ENCODE data around the gene LYAR. TPM values are rescaled to one million over a fixed set of nuclear protein-coding genes. Genes with fewer than 3 reads are reported as not detected.

Gene LYAR
- total RNA-seq, 1 donor from 2014 or later = 13.5 TPM

GRCh38 chr4:4320528-4320927 is 30.6 kb upstream of the LYAR start:
- TF ChIP-seq, protein P1, sequence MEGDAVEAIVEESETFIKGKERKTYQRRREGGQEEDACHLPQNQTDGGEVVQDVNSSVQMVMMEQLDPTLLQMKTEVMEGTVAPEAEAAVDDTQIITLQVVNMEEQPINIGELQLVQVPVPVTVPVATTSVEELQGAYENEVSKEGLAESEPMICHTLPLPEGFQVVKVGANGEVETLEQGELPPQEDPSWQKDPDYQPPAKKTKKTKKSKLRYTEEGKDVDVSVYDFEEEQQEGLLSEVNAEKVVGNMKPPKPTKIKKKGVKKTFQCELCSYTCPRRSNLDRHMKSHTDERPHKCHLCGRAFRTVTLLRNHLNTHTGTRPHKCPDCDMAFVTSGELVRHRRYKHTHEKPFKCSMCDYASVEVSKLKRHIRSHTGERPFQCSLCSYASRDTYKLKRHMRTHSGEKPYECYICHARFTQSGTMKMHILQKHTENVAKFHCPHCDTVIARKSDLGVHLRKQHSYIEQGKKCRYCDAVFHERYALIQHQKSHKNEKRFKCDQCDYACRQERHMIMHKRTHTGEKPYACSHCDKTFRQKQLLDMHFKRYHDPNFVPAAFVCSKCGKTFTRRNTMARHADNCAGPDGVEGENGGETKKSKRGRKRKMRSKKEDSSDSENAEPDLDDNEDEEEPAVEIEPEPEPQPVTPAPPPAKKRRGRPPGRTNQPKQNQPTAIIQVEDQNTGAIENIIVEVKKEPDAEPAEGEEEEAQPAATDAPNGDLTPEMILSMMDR (IDR thresholded peaks at IDR 0.05; ENCODE audit: insufficient read depth, low read depth, low read length) = no peak
- no peak for TF ChIP-seq EZH2 (IDR thresholded peaks at IDR 0.05; ENCODE audit: insufficient read depth, low read length)
- H3K4me1 Mint-ChIP-seq (ENCODE audit: low read depth, unreplicated experiment) = peaks cover 16% of the 10 kb centered on the region
- Histone ChIP-seq H3K27me3 (ENCODE audit: insufficient read depth, low read length) (no peaks in the 10 kb centered on the region), H3K4me2 (ENCODE audit: low read length) (no peak overlapping the region), H3K4me1 (ENCODE audit: insufficient read depth, low read length) (no peaks in the 10 kb centered on the region), H3K36me3 (ENCODE audit: insufficient read depth, low read length) (peaks cover 5% of the 10 kb centered on the region), H3K9ac (ENCODE audit: low read length) (no peak overlapping the region), H4K20me1 (ENCODE audit: insufficient read depth, low read length) (no peaks in the 10 kb centered on the region), H3K27ac (ENCODE audit: low read depth, low read length) (no peak overlapping the region), H3K79me2 (ENCODE audit: insufficient read depth, low read length) (no peaks in the 10 kb centered on the region), H2AFZ (ENCODE audit: low read depth, low read length) (no peak overlapping the region), H3K4me3 (ENCODE audit: insufficient read depth, low read depth, low read length) (no peak overlapping the region), H3K9me3 (ENCODE audit: insufficient read depth, low read depth, low read length) (no peaks in the 10 kb centered on the region)
- no peak for FAIRE-seq
- H3K27me3 Mint-ChIP-seq (ENCODE audit: low read depth, unreplicated experiment) = no peaks in the 10 kb centered on the region
- DNase-seq (ENCODE audit: low read depth) = no peak
- peaks cover 23% of the 10 kb centered on the region for H3K36me3 Mint-ChIP-seq (ENCODE audit: low read depth, unreplicated experiment)
- no peaks in the 10 kb centered on the region for H3K9me3 Mint-ChIP-seq (ENCODE audit: unreplicated experiment)
- no peak overlapping the region for H3K27ac Mint-ChIP-seq (ENCODE audit: unreplicated experiment)
- no peak overlapping the region for H3K4me3 Mint-ChIP-seq (ENCODE audit: unreplicated experiment)

GRCh38 chr4:4317496-4318232 is 27.7 kb upstream of the LYAR start:
- Histone ChIP-seq H2AFZ (ENCODE audit: low read depth, low read length) (no peak overlapping the region), H3K27me3 (ENCODE audit: insufficient read depth, low read length) (no peaks in the 10 kb centered on the region), H3K4me1 (ENCODE audit: insufficient read depth, low read length) (no peaks in the 10 kb centered on the region), H4K20me1 (ENCODE audit: insufficient read depth, low read length) (no peaks in the 10 kb centered on the region), H3K36me3 (ENCODE audit: insufficient read depth, low read length) (peaks cover 5% of the 10 kb centered on the region), H3K79me2 (ENCODE audit: insufficient read depth, low read length) (no peaks in the 10 kb centered on the region), H3K27ac (ENCODE audit: low read depth, low read length) (no peak overlapping the region), H3K9me3 (ENCODE audit: insufficient read depth, low read depth, low read length) (no peaks in the 10 kb centered on the region), H3K9ac (ENCODE audit: low read length) (no peak overlapping the region), H3K4me2 (ENCODE audit: low read length) (no peak overlapping the region), H3K4me3 (ENCODE audit: insufficient read depth, low read depth, low read length) (no peak overlapping the region)
- Mint-ChIP-seq H3K27ac (ENCODE audit: unreplicated experiment) (no peak overlapping the region), H3K36me3 (ENCODE audit: low read depth, unreplicated experiment) (peaks cover 25% of the 10 kb centered on the region), H3K27me3 (ENCODE audit: low read depth, unreplicated experiment) (no peaks in the 10 kb centered on the region), H3K4me3 (ENCODE audit: unreplicated experiment) (no peak overlapping the region), H3K4me1 (ENCODE audit: low read depth, unreplicated experiment) (peaks cover 2% of the 10 kb centered on the region), H3K9me3 (ENCODE audit: unreplicated experiment) (no peaks in the 10 kb centered on the region)
- TF ChIP-seq EZH2 (IDR thresholded peaks at IDR 0.05; ENCODE audit: insufficient read depth, low read length) = no peak
- no peak for FAIRE-seq
- no peak for DNase-seq (ENCODE audit: low read depth)

- H4K20me1 ChIP-seq (ENCODE audit: insufficient read depth, low read length) = no peaks in the 10 kb centered on the region
- H3K9me3 ChIP-seq (ENCODE audit: insufficient read depth, low read depth, low read length) = no peaks in the 10 kb centered on the region
- H3K4me1 Mint-ChIP-seq (ENCODE audit: low read depth, unreplicated experiment) = peaks cover 2% of the 10 kb centered on the region
- DNase-seq (ENCODE audit: low read depth) (no peak), FAIRE-seq (no peak)
- no peak overlapping the region for H2AFZ ChIP-seq (ENCODE audit: low read depth, low read length)
- H3K9me3 Mint-ChIP-seq (ENCODE audit: unreplicated experiment) = no peaks in the 10 kb centered on the region
- no peaks in the 10 kb centered on the region for H3K27me3 Mint-ChIP-seq (ENCODE audit: low read depth, unreplicated experiment)
- peaks cover 6% of the 10 kb centered on the region for H3K36me3 ChIP-seq (ENCODE audit: insufficient read depth, low read length)
- peaks cover 13% of the 10 kb centered on the region for H3K36me3 Mint-ChIP-seq (ENCODE audit: low read depth, unreplicated experiment)
- H3K4me1 ChIP-seq (ENCODE audit: insufficient read depth, low read length) = no peaks in the 10 kb centered on the region
- no peak overlapping the region for H3K9ac ChIP-seq (ENCODE audit: low read length)
- no peaks in the 10 kb centered on the region for H3K79me2 ChIP-seq (ENCODE audit: insufficient read depth, low read length)
- no peaks in the 10 kb centered on the region for H3K27me3 ChIP-seq (ENCODE audit: insufficient read depth, low read length)
- no peak overlapping the region for H3K27ac ChIP-seq (ENCODE audit: low read depth, low read length)
- no peak overlapping the region for H3K4me2 ChIP-seq (ENCODE audit: low read length)
- H3K4me3 Mint-ChIP-seq (ENCODE audit: unreplicated experiment) = no peak overlapping the region
- no peak overlapping the region for H3K4me3 ChIP-seq (ENCODE audit: insufficient read depth, low read depth, low read length)
- no peak for TF ChIP-seq EZH2 (IDR thresholded peaks at IDR 0.05; ENCODE audit: insufficient read depth, low read length)
- TF ChIP-seq, protein P1 (IDR thresholded peaks at IDR 0.05; ENCODE audit: insufficient read depth, low read depth, low read length) = no peak
- H3K27ac Mint-ChIP-seq (ENCODE audit: unreplicated experiment) = no peak overlapping the region
These were observed 26.2 kb upstream of the LYAR start for GRCh38 chr4:4316150-4316495.

Measured in astrocyte (in vitro differentiated cells and primary cell).